ENCODE measurements around the gene KCNJ6. TPM values are rescaled to one million over a fixed set of nuclear protein-coding genes. Genes with fewer than 3 reads are reported as not detected.
A peak's percentile ranks its signal among the peaks of the same experiment; 100 is the strongest.
"Not testable (repeated sequence)": the region's sequence is repeated elsewhere in the genome, so short reads cannot be mapped to it uniquely, and the experiment has no call there.

KCNJ6 gene
- total and polyA plus RNA-seq, 8 donors: under 0.01 to 1.3 (median 0.29) TPM; not detected in 3

DNA sequence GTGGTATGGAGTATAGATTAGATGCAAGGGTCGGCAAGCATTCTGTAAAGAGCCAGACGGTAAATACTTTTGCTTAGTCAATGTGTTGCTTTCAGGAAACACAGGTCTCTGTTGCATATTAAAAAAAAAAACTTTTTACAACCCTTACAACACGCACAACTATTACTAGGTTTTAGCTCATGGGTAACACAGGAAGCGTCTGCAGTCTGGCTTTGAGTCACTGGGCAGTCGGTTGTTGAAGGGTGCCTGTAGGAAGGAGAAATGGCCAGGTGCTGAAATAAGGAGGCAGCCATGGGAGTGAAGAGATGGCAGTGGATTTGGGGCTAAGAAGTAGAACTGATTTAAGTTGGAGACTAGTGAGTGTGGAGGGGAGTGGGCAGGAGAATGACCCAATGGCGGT is 192.1 kb downstream of the KCNJ6 start:
- Histone ChIP-seq H3K27me3 (peaks cover 0 to 7% (median 0%) of the 10 kb centered on the region in 3 donors), H3K36me3 (no peaks in the 10 kb centered on the region), H3K27ac (no peak overlapping the region), H3K4me1 (no peaks in the 10 kb centered on the region), H3K9me3 (no peaks in the 10 kb centered on the region), H3K4me3 (no peak overlapping the region)
- intact Hi-C loops (cut with DNase I; ENCODE audit: low total_unique reads): no loop called here
- DNase-seq: no peak
- TF ChIP-seq EP300 (IDR thresholded peaks at IDR 0.05) (no peak), POLR2A (IDR thresholded peaks at IDR 0.05) (no peak), POLR2AphosphoS5 (IDR thresholded peaks at IDR 0.05) (no peak)
- TF ChIP-seq, protein P1, sequence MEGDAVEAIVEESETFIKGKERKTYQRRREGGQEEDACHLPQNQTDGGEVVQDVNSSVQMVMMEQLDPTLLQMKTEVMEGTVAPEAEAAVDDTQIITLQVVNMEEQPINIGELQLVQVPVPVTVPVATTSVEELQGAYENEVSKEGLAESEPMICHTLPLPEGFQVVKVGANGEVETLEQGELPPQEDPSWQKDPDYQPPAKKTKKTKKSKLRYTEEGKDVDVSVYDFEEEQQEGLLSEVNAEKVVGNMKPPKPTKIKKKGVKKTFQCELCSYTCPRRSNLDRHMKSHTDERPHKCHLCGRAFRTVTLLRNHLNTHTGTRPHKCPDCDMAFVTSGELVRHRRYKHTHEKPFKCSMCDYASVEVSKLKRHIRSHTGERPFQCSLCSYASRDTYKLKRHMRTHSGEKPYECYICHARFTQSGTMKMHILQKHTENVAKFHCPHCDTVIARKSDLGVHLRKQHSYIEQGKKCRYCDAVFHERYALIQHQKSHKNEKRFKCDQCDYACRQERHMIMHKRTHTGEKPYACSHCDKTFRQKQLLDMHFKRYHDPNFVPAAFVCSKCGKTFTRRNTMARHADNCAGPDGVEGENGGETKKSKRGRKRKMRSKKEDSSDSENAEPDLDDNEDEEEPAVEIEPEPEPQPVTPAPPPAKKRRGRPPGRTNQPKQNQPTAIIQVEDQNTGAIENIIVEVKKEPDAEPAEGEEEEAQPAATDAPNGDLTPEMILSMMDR (IDR thresholded peaks at IDR 0.05): no peak
- 74 to 83% (median 82%) methylated on average over 6 of the region's 6 CpGs for WGBS, 5 donors

DNA sequence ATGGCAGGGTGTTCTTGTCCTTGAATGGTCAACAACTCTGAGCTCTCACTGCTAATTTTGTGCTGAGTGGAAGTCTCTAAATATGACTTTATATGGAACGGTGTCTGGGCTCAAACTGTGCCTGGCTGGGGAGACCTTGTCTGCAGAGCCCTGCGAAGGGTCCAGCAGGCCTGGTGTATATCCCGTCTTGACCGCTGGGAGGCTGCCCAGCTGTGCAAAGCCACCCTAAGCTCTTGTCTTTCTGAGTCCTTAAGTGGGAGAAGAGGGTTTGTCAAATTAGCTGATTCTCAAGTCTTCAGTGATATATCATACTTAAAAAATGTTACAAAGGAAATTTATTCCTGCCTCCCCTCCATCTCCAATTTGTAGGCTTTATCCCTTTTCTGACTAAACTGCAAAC is 198.7 kb downstream of the KCNJ6 start:
- Histone ChIP-seq H3K27me3 (peaks cover 0 to 28% (median 0%) of the 10 kb centered on the region in 3 donors), H3K27ac (no peak overlapping the region), H3K36me3 (no peaks in the 10 kb centered on the region), H3K4me1 (no peaks in the 10 kb centered on the region), H3K4me3 (no peak overlapping the region), H3K9me3 (no peaks in the 10 kb centered on the region)
- intact Hi-C loops (cut with DNase I; ENCODE audit: low total_unique reads): no loop called here
- no peak for DNase-seq
- no peak for TF ChIP-seq POLR2AphosphoS5 (IDR thresholded peaks at IDR 0.05)
- TF ChIP-seq EP300 (IDR thresholded peaks at IDR 0.05): no peak
- no peak for TF ChIP-seq POLR2A (IDR thresholded peaks at IDR 0.05)
- TF ChIP-seq, protein P1 (IDR thresholded peaks at IDR 0.05): no peak
- 84 to 91% (median 87%) methylated on average over 3 to 4 of the region's 4 CpGs for WGBS, 5 donors

DNA sequence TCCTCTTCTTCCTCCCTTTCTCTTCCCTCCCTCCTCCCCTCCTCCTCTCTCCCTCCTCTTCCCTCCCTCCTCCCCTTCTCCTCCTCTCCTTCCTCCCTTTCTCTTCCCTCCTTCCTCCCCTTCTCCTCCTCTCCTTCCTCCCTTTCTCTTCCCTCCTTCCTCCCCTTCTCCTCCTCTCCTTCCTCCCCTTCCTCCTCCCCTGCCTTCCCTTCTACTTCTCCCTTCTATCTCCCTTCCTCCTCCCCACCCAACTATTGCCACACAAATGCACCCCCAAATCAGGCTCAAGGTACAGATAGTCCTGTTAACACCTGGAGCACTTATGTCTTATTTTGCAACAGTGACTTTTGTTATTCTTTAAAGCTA is 203.7 kb downstream of the KCNJ6 start:
- H3K36me3 ChIP-seq; H3K9me3 ChIP-seq; H3K4me3 ChIP-seq; H3K27ac ChIP-seq; intact Hi-C loops (cut with DNase I; ENCODE audit: low total_unique reads); DNase-seq: not testable (repeated sequence)
- H3K4me1 ChIP-seq: peaks cover 0 to 11% (median 3%) of the 10 kb centered on the region in 4 donors
- H3K27me3 ChIP-seq: peaks cover 0 to 20% (median 0%) of the 10 kb centered on the region in 3 donors

DNA sequence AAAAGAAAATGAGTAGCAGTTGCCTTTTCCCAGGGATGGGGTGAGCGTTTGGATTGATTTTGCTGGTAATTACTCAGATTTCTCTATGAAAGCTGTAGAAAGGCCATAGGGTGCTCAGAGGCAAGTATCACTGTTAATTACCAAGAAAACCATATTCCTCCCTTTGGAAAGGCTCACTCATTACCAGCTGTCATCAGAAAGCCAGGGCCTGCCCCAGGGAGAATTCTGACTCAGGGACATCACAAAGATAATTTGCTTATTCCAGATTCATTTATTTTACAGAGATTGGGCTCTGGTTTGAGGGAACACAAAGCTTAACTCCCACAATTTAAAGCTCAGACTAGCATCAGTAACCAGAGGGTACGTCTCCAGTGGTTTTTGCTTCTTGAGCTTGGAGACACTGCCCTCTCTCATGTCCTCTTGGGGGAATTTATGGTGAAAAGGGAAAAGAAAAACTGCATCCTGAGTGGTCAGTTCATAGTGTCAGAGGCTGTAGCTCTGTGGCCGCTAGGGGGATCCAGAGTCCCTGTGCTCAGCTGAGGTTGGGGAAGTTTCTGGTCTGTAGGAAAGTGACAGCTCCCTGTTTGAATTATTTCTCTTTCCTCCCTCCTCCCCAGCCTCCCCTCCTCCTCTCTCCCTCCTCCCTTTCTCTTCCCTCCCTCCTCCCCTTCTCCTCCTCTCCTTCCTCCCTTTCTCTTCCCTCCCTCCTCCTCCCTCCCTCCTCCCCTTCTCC is 204.3 kb downstream of the KCNJ6 start:
- peaks cover 0 to 14% (median 0%) of the 10 kb centered on the region in 3 donors for H3K27me3 ChIP-seq
- no peak for TF ChIP-seq POLR2AphosphoS5 (IDR thresholded peaks at IDR 0.05)
- TF ChIP-seq, protein P1 (IDR thresholded peaks at IDR 0.05): peak in 5 of 7 experiments; percentile 49 to 69 (median 67)
- H3K36me3 ChIP-seq: no peaks in the 10 kb centered on the region
- peak; percentile 67 to 90 for DNase-seq
- intact Hi-C loops (cut with DNase I; ENCODE audit: low total_unique reads): no loop called here
- H3K27ac ChIP-seq: no peak overlapping the region
- 30 to 44% (median 40%) methylated on average over 3 of the region's 3 CpGs for WGBS, 5 donors
- H3K9me3 ChIP-seq: no peaks in the 10 kb centered on the region
- H3K4me1 ChIP-seq: peaks cover 0 to 11% (median 3%) of the 10 kb centered on the region in 4 donors
- no peak overlapping the region for H3K4me3 ChIP-seq

DNA sequence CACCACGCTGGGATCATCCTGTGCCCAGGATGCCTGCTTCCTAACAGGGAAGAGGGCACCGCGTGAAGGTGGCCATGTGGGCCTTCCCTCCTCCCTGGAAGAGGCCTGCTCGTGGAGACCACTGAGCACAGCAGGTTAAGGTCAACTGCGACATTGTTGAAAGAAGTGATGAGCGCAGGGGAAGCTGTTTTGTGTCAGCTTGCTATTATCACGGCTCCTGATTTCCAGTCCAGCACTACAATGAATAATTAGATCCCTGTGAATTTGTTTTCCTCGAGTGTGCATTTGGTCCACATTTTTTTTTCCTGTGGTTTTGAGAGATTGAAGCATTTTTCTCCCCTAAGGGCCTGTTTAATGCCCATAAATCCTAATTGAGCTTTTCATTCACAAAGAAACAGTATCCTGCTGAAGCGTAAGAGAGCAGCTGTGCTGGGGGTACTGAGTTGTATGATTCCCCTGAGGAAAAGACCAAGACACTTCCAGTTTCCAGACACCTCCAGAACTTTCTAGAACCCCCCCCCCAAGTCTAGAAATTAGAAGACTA is 204.9 kb downstream of the KCNJ6 start:
- TF ChIP-seq POLR2A (IDR thresholded peaks at IDR 0.05): no peak
- no peak for TF ChIP-seq POLR2AphosphoS5 (IDR thresholded peaks at IDR 0.05)
- TF ChIP-seq, protein P1 (IDR thresholded peaks at IDR 0.05): no peak
- intact Hi-C loops (cut with DNase I; ENCODE audit: low total_unique reads): no loop called here
- DNase-seq: no peak
- Histone ChIP-seq H3K4me1 (peaks cover 0 to 11% (median 3%) of the 10 kb centered on the region in 4 donors), H3K9me3 (no peaks in the 10 kb centered on the region), H3K4me3 (no peak overlapping the region), H3K27ac (no peak overlapping the region), H3K27me3 (peaks cover 0 to 8% (median 0%) of the 10 kb centered on the region in 3 donors), H3K36me3 (no peaks in the 10 kb centered on the region)
- 75 to 82% (median 80%) methylated on average over 5 to 9 of the region's 9 CpGs for WGBS, 5 donors
